A549 (cell line): ENCODE results near the gene FBXO21.

Source experiments
- CTCF ChIP-seq: fragments of >200 bp; sonication (Bioruptor Twin); formaldehyde crosslinking; IDR thresholded peaks from 3 replicates; pipeline ENCODE4 v1.5.1; 2016
- JUN ChIP-seq, 2 experiments: fragments of >200 bp; sonication (Bioruptor Twin); formaldehyde crosslinking; IDR thresholded peaks; 2 replicates in 1 of 2; 3 replicates in 1 of 2; pipeline ENCODE4 v1.6.1; 2016 to 2017
- NFE2L2 ChIP-seq: fragments of 150-350 bp; conservative IDR thresholded peaks from 2 replicates; pipeline ENCODE4 v1.6.1; 2014; ENCODE audit warnings: low read length
- PBX3 ChIP-seq: IDR thresholded peaks from 2 replicates; pipeline ENCODE4 v1.6.1; 2012
- POLR2A ChIP-seq: IDR thresholded peaks from 2 replicates; pipeline ENCODE4 v1.6.1; 2012; ENCODE audit warnings: mild to moderate bottlenecking, low read length
- RAD21 ChIP-seq, 2 experiments: fragments of >200 bp in 1 of 2; sonication (Bioruptor Twin) in 1 of 2; formaldehyde crosslinking in 1 of 2; IDR thresholded peaks in 1 of 2; conservative IDR thresholded peaks in 1 of 2; 2 replicates in 1 of 2; 3 replicates in 1 of 2; pipeline ENCODE4 v1.6.1; 2012 to 2018; ENCODE audit warnings: inconsistent platforms in 1 of 2
- TF ChIP-seq, protein P1 (sequence below): fragments of 200-600 bp; sonication (generic); IDR thresholded peaks from 2 replicates; pipeline ENCODE4 v1.6.1; 2016; ENCODE audit warnings: antibody characterized with exemption, mild to moderate bottlenecking, moderate library complexity

- TF ChIP-seq, protein P1, sequence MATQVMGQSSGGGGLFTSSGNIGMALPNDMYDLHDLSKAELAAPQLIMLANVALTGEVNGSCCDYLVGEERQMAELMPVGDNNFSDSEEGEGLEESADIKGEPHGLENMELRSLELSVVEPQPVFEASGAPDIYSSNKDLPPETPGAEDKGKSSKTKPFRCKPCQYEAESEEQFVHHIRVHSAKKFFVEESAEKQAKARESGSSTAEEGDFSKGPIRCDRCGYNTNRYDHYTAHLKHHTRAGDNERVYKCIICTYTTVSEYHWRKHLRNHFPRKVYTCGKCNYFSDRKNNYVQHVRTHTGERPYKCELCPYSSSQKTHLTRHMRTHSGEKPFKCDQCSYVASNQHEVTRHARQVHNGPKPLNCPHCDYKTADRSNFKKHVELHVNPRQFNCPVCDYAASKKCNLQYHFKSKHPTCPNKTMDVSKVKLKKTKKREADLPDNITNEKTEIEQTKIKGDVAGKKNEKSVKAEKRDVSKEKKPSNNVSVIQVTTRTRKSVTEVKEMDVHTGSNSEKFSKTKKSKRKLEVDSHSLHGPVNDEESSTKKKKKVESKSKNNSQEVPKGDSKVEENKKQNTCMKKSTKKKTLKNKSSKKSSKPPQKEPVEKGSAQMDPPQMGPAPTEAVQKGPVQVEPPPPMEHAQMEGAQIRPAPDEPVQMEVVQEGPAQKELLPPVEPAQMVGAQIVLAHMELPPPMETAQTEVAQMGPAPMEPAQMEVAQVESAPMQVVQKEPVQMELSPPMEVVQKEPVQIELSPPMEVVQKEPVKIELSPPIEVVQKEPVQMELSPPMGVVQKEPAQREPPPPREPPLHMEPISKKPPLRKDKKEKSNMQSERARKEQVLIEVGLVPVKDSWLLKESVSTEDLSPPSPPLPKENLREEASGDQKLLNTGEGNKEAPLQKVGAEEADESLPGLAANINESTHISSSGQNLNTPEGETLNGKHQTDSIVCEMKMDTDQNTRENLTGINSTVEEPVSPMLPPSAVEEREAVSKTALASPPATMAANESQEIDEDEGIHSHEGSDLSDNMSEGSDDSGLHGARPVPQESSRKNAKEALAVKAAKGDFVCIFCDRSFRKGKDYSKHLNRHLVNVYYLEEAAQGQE, result no peak
- TF ChIP-seq CTCF (no peak), RAD21 (conservative IDR thresholded peaks at IDR 0.05 in 1 of 2, IDR thresholded peaks at IDR 0.05 in 1 of 2) (no peak), NFE2L2 (no peak), PBX3 (no peak), POLR2A (no peak), JUN (IDR thresholded peaks at IDR 0.05) (no peak)
These were observed 9.4 kb downstream of the FBXO21 start for GRCh38 chr12:117180758-117181467.
